Activated CD8-positive, alpha-beta T cell treated with anti-CD3 and anti-CD28 coated beads for 36 hours (primary cell): ENCODE data around the gene ZFR. TPM values are rescaled to one million over a fixed set of nuclear protein-coding genes. Genes with fewer than 3 reads are reported as not detected.
"Not testable (repeated sequence)": the region's sequence is repeated elsewhere in the genome, so short reads cannot be mapped to it uniquely, and the experiment has no call there.

Experiments
- ATAC-seq: fragments of 200-7000 bp; cut with Tn5 transposase; one replicate; pipeline ENCODE4 v1.10.0; 2021; ENCODE audit warnings: mild to moderate bottlenecking, moderate library complexity
- CTCF ChIA-PET: fragments of 350-600 bp; sonication (Branson Sonifier 250); formaldehyde crosslinking; loops from one replicate; lab custom pipeline; 2021; ENCODE audit warnings: antibody characterized with exemption; lab: Charles Lee
- POLR2A ChIA-PET: fragments of 350-600 bp; sonication (Branson Sonifier 250); formaldehyde crosslinking; loops from one replicate; lab custom pipeline; 2021; ENCODE audit warnings: antibody characterized with exemption; lab: Charles Lee
- DNase-seq: peaks from one replicate; pipeline ENCODE4 v3.0.0-alpha.2; 2020
- H3K27ac Mint-ChIP-seq: one replicate; pipeline ENCODE4 v1.8.0; 2021; ENCODE audit warnings: mild to moderate bottlenecking, mixed read lengths
- H3K27me3 Mint-ChIP-seq: one replicate; pipeline ENCODE4 v1.8.0; 2021; ENCODE audit warnings: mixed read lengths
- H3K36me3 Mint-ChIP-seq: one replicate; pipeline ENCODE4 v1.8.0; 2021; ENCODE audit warnings: low read depth, mixed read lengths
- H3K4me1 Mint-ChIP-seq: one replicate; pipeline ENCODE4 v1.8.0; 2021; ENCODE audit warnings: low read depth, mixed read lengths
- H3K4me3 Mint-ChIP-seq: one replicate; pipeline ENCODE4 v1.8.0; 2021; ENCODE audit warnings: mild to moderate bottlenecking, moderate library complexity, mixed read lengths
- H3K9me3 Mint-ChIP-seq: one replicate; pipeline ENCODE4 v1.8.0; 2021; ENCODE audit warnings: mixed read lengths
- intact Hi-C: fragments of 100-400 bp; cut with micrococcal nuclease; formaldehyde crosslinking; loops from one replicate; pipeline ENCODE4 v1.10.0; 2022
- total RNA-seq, 2 experiments: library from RNA; stranded (reverse); gene quantifications; one replicate each; pipeline ENCODE4 v1.2.3, GENCODE V29; 2021
- TF ChIP-seq, protein P1 (sequence below): fragments of 200-600 bp; IDR thresholded peaks from one replicate; pipeline ENCODE4 v1.8.0; 2022; ENCODE audit warnings: antibody characterized with exemption, mild to moderate bottlenecking

The ZFR gene
- total RNA-seq, 2 experiments from 2014 or later: 56.8 to 59.2 TPM

DNA sequence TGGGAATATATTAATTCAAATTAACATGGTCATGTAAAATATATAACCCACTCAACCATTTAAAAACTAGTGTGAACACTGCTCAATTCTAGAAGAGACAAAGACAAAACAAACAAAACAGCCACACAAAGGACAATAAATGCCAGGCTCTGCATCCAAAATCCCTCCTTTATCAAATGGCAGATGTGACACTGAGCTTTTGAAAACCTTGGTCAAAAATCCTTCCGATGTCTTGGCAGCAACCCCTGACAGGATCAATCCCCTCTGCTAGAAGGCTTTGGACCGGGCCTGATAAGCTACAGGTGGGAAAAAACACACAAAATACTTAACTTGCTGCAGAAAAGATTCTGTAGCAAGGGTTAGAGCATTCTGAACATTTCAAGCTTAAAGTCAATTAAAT lies 61.5 kb downstream of the ZFR start:
- Mint-ChIP-seq H3K27me3 (no peaks in the 10 kb centered on the region), H3K36me3 (peaks cover 29% of the 10 kb centered on the region), H3K4me1 (no peaks in the 10 kb centered on the region), H3K4me3 (no peak overlapping the region), H3K27ac (no peak overlapping the region), H3K9me3 (no peaks in the 10 kb centered on the region)
- ChIA-PET CTCF (interaction anchor here (1.3 to 2.1 kb wide), 5 partner anchors 14 to 207 kb away, joined by 3 to 8 read pairs (median 4); no protein-coding TSS in a partner anchor), POLR2A (interaction anchor here (1.1 to 1.7 kb wide), 2 partner anchors 10 to 14 kb away, joined by 3 to 6 read pairs; no protein-coding TSS in a partner anchor)
- TF ChIP-seq, protein P1, sequence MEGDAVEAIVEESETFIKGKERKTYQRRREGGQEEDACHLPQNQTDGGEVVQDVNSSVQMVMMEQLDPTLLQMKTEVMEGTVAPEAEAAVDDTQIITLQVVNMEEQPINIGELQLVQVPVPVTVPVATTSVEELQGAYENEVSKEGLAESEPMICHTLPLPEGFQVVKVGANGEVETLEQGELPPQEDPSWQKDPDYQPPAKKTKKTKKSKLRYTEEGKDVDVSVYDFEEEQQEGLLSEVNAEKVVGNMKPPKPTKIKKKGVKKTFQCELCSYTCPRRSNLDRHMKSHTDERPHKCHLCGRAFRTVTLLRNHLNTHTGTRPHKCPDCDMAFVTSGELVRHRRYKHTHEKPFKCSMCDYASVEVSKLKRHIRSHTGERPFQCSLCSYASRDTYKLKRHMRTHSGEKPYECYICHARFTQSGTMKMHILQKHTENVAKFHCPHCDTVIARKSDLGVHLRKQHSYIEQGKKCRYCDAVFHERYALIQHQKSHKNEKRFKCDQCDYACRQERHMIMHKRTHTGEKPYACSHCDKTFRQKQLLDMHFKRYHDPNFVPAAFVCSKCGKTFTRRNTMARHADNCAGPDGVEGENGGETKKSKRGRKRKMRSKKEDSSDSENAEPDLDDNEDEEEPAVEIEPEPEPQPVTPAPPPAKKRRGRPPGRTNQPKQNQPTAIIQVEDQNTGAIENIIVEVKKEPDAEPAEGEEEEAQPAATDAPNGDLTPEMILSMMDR: no peak
- no peak for DNase-seq
- ATAC-seq: no peak
- intact Hi-C loops: loop anchor here (1.0 kb wide), 1 partner anchor 11 kb away; no protein-coding TSS in a partner anchor

DNA sequence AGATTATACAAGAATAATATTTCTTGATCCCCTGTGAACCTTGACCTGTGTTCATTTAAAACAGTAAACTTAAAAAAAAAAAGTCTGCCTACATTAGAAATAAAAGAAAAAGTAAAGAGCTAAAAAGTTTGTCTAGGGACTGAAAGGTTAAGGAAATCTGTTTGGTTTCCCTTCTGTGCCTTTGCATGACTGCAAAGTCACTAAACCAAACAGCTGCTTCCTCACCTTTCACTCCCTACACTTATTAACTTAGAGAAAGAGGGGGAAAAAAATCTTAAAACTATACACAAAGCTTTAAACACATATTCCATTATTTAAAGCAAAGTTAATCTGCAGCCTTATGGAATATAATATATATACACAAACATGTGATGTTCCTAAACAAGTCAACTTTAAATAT lies 65.1 kb downstream of the ZFR start:
- DNase-seq (no peak), ATAC-seq (no peak)
- H3K27ac Mint-ChIP-seq: peak overlapping the region; percentile 6
- no peaks in the 10 kb centered on the region for H3K27me3 Mint-ChIP-seq
- ChIA-PET CTCF (interaction anchor here (1.3 kb wide), 1 partner anchor 147 kb away, joined by 6 read pairs; no protein-coding TSS in a partner anchor), POLR2A (interaction anchor here (0.7 kb wide), 1 partner anchor 242 kb away, joined by 3 read pairs; no protein-coding TSS in a partner anchor)
- no peaks in the 10 kb centered on the region for H3K4me1 Mint-ChIP-seq
- no peaks in the 10 kb centered on the region for H3K9me3 Mint-ChIP-seq
- H3K4me3 Mint-ChIP-seq: no peak overlapping the region
- H3K36me3 Mint-ChIP-seq: peaks cover 27% of the 10 kb centered on the region
- TF ChIP-seq, protein P1: no peak
- intact Hi-C loops: no loop called here

DNA sequence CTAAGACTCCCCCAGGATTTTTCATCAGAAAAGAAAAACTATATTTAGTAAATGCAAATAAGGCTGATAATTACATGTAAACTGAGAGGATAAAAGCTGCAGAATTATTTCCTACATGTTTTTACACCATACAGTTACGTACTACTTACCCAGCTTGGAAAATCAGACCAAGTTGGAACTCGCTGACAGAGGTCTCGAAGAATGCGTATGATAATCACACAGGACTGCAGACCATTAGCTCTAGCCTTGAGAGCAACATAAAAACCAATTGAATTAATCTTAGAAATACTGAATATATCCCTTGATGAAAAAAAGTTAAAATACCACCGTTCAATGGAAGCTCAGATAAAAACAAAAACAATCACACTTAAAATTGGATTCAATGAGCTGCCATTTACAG lies 65.6 kb downstream of the ZFR start:
- H3K27ac Mint-ChIP-seq: no peak overlapping the region
- H3K4me3 Mint-ChIP-seq: no peak overlapping the region
- H3K36me3 Mint-ChIP-seq: peaks cover 28% of the 10 kb centered on the region
- H3K27me3 Mint-ChIP-seq: no peaks in the 10 kb centered on the region
- no peaks in the 10 kb centered on the region for H3K4me1 Mint-ChIP-seq
- ATAC-seq (no peak), DNase-seq (no peak)
- intact Hi-C loops: no loop called here
- ChIA-PET CTCF (interaction anchor here (1.3 kb wide), 1 partner anchor 146 kb away, joined by 6 read pairs; no protein-coding TSS in a partner anchor), POLR2A (interaction anchor here (0.7 kb wide), 1 partner anchor 242 kb away, joined by 3 read pairs; no protein-coding TSS in a partner anchor)
- TF ChIP-seq, protein P1: no peak
- no peaks in the 10 kb centered on the region for H3K9me3 Mint-ChIP-seq

DNA sequence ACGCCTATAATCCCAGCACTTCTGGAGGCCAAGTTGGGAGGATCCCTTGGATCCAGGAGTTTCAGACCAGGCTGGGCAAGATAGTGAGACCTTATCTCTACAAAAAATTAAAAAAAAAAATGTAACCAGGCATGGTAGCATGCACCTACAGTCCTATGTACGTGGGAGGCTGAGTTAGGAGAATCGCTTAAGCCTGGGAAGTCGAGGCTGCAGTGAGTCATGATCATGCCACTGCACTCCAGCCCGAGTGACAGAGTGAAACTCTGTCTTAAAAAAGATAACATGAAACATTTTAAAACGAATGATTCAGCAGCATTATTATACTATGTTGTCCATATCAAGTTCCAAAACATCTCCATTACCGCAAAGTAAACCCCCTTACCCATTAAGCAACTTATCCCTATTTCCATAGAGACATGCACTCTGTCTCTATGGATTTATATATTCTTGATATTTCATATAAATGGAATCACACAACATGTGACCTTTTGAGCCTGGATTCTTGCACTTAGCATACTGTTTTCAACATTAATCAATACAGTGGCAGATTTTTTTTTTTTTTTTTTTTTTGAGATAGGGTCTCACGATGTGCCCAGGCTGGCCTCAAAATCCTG lies 74.9 kb downstream of the ZFR start:
- ATAC-seq: no peak
- Mint-ChIP-seq H3K27ac (peak overlapping the region; percentile 42), H3K9me3 (no peaks in the 10 kb centered on the region), H3K27me3 (no peaks in the 10 kb centered on the region), H3K36me3 (peaks cover 32% of the 10 kb centered on the region), H3K4me1 (no peaks in the 10 kb centered on the region), H3K4me3 (no peak overlapping the region)
- TF ChIP-seq, protein P1: no peak
- intact Hi-C loops: no loop called here
- ChIA-PET POLR2A (no interaction called here), CTCF (interaction anchor here (1.0 to 1.4 kb wide), 2 partner anchors 13 to 137 kb away, joined by 3 to 4 read pairs; no protein-coding TSS in a partner anchor)
- no peak for DNase-seq

DNA sequence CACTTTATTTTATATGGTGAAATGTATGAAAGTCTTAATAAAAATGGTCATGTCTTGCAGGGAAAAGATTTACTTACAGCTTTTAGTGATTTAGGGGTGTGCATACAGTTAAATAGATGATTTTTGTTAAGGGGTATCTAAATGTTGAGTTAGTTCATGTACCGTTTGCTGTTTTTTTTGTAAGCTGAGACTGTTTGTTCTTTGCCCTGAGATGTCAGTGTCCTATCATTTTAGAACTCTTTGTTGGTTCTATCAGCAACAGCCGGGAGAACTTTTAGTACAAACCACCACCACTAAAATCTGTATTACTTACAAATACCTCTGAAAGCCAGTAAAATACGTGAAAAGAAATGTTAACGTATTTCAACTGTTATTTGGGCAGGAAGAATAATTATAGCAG lies 75.5 kb downstream of the ZFR start:
- Mint-ChIP-seq H3K36me3 (peaks cover 30% of the 10 kb centered on the region), H3K4me3 (no peak overlapping the region), H3K4me1 (no peaks in the 10 kb centered on the region), H3K27ac (no peak overlapping the region), H3K27me3 (no peaks in the 10 kb centered on the region), H3K9me3 (no peaks in the 10 kb centered on the region)
- intact Hi-C loops: no loop called here
- TF ChIP-seq, protein P1: no peak
- DNase-seq (no peak), ATAC-seq (no peak)
- POLR2A ChIA-PET: no interaction called here
- CTCF ChIA-PET: interaction anchor here (1.0 to 1.4 kb wide), 3 partner anchors 14 to 136 kb away, joined by 3 to 4 read pairs (median 3); no protein-coding TSS in a partner anchor

DNA sequence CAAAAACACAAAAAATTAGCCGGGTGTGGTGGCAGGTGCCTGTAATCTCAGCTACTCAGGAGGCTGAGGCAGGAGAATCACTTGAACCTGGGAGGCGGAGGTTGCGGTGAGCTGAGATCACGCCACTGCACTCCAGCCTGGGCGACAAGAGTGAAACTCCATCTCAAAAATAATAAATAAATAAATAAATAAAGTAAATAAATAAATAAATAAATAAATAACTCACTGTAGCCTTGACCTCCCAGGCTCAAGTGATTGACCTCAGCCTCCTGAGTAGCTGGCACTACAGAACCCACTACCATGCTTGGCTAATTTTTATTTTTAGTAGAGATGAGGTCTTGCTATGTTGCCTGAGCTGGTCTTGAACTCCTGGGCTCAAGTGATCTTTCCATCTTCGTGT lies 77.3 kb downstream of the ZFR start:
- POLR2A ChIA-PET: interaction anchor here (1.1 kb wide), 1 partner anchor 105 kb away, joined by 3 read pairs; no protein-coding TSS in a partner anchor
- not testable (repeated sequence) for H3K27ac Mint-ChIP-seq, DNase-seq

More for the DNA sequence above, 77.3 kb downstream of the ZFR start:
- CTCF ChIA-PET: interaction anchor here (1.0 to 1.3 kb wide), 4 partner anchors 23 to 245 kb away, joined by 3 to 5 read pairs (median 4); no protein-coding TSS in a partner anchor
- ATAC-seq, intact Hi-C loops, H3K9me3 Mint-ChIP-seq, H3K27me3 Mint-ChIP-seq, H3K4me3 Mint-ChIP-seq, H3K4me1 Mint-ChIP-seq: not testable (repeated sequence)
- peaks cover 33% of the 10 kb centered on the region for H3K36me3 Mint-ChIP-seq
